Panc1 (cell line): Measurements from ENCODE around the gene PTPMT1. TPM values are rescaled to one million over a fixed set of nuclear protein-coding genes. Genes with fewer than 3 reads are reported as not detected.

Experiments used
- ATAC-seq: fragments of 200-7000 bp; cut with Tn5 transposase; 2 replicates; pipeline ENCODE4 v1.9.1; 2020; ENCODE audit warnings: mild to moderate bottlenecking, moderate library complexity
- BruUV-seq: library from RNA; stranded (reverse); fragments of 400-500 nt; replicated peaks from 2 replicates; lab custom pipeline; 2021; lab: Mats Ljungman, UMichigan
- CTCF ChIA-PET: fragments of 300-600 bp; sonication (Branson Sonifier 250); formaldehyde crosslinking; loops from one replicate; lab custom pipeline; 2022; ENCODE audit warnings: antibody characterized with exemption; lab: Charles Lee
- POLR2A ChIA-PET: fragments of 300-600 bp; sonication (Branson Sonifier 250); formaldehyde crosslinking; loops from one replicate; lab custom pipeline; 2022; ENCODE audit warnings: antibody characterized with exemption; lab: Charles Lee
- DNase-seq: peaks from one replicate; pipeline ENCODE4 v3.0.0-alpha.2; 2010; ENCODE audit warnings: low read depth, low spot score
- H3K27ac ChIP-seq: 2 replicates; pipeline ENCODE4 v1.5.1; 2011; ENCODE audit warnings: mild to moderate bottlenecking, low read length, inconsistent platforms
- H3K27me3 ChIP-seq: fragments of 200-500 bp; sonication (Bioruptor generic); 2 replicates; pipeline ENCODE4 v1.6.0; 2014; ENCODE audit warnings: low read length, inconsistent platforms; ENCODE audit not compliant: control insufficient read depth, insufficient read depth
- H3K36me3 ChIP-seq: fragments of 200-500 bp; sonication (Bioruptor generic); 2 replicates; pipeline ENCODE4 v1.5.1; 2014; ENCODE audit warnings: inconsistent platforms, mild to moderate bottlenecking, low read length, moderate library complexity; ENCODE audit not compliant: control insufficient read depth, insufficient read depth
- H3K4me1 ChIP-seq: 2 replicates; pipeline ENCODE4 v1.5.1; 2011; ENCODE audit warnings: inconsistent platforms, mild to moderate bottlenecking, low read length, moderate library complexity; ENCODE audit not compliant: control insufficient read depth, insufficient read depth
- H3K4me3 ChIP-seq, 2 experiments: 2 replicates each; pipeline ENCODE4 v1.5.1; 2011 to 2012; ENCODE audit warnings: low read depth in 2 of 2, low read length in 2 of 2, mild to moderate bottlenecking in 2 of 2, inconsistent platforms in 1 of 2, moderate library complexity in 1 of 2
- H3K9me3 ChIP-seq: fragments of 200-500 bp; sonication (Bioruptor generic); 2 replicates; pipeline ENCODE4 v1.5.1; 2014; ENCODE audit warnings: low read depth, mild to moderate bottlenecking, inconsistent platforms, low read length, moderate library complexity; ENCODE audit not compliant: control insufficient read depth, insufficient read depth
- CTCF ChIP-seq: fragments of 450-650 bp; IDR thresholded peaks from 2 replicates; pipeline ENCODE4 v1.5.1; 2017; ENCODE audit warnings: mild to moderate bottlenecking
- POLR2AphosphoS5 ChIP-seq: IDR thresholded peaks from 2 replicates; pipeline ENCODE4 v1.6.1; 2012; ENCODE audit warnings: mild to moderate bottlenecking, low read depth, low read length, moderate library complexity
- REST ChIP-seq, 2 experiments: IDR thresholded peaks; 2 replicates each; pipeline ENCODE4 v1.6.1; 2011 to 2012; ENCODE audit warnings: low read depth in 2 of 2, control low read depth in 1 of 2, low read length in 1 of 2, mild to moderate bottlenecking in 1 of 2, moderate library complexity in 1 of 2; ENCODE audit not compliant: insufficient read depth in 1 of 2
- SIN3A ChIP-seq: IDR thresholded peaks from 2 replicates; pipeline ENCODE4 v1.6.1; 2012; ENCODE audit warnings: low read depth, mild to moderate bottlenecking, low read length, moderate library complexity, borderline replicate concordance; ENCODE audit not compliant: insufficient read depth
- TCF7L2 ChIP-seq: IDR thresholded peaks from 2 replicates; pipeline ENCODE4 v1.6.1; 2011; ENCODE audit warnings: mild to moderate bottlenecking, low read depth, low read length, inconsistent platforms
- in situ Hi-C: cut with HindIII; loops from 2 replicates; pipeline ENCODE4 v1.10.0; 2016; ENCODE audit warnings: low sequenced_read_pairs, low pct_unique_long_range_greater_than_20kb
- intact Hi-C: fragments of 100-400 bp; cut with micrococcal nuclease; formaldehyde crosslinking; loops from one replicate; pipeline ENCODE4 v1.10.0; 2022; ENCODE audit not compliant: unreplicated experiment
- total RNA-seq: library from RNA; stranded (reverse); gene quantifications from one replicate; pipeline ENCODE4 v1.2.1, GENCODE V29; 2021; ENCODE audit not compliant: unreplicated experiment

Gene PTPMT1
- total RNA-seq, 1 experiment from 2014 or later, result 81.0 TPM

GRCh38 chr11:47571895-47572294 is 6.5 kb downstream of the PTPMT1 start:
- ChIA-PET POLR2A (no interaction called here), CTCF (interaction anchor here (0.5 kb wide), 1 partner anchor 9 kb away, joined by 3 read pairs; no protein-coding TSS in a partner anchor)
- intact Hi-C loops, result no loop called here
- in situ Hi-C loops, result no loop called here
- TF ChIP-seq TCF7L2 (0 out of 2 replicates have a peak, but pooled peaks have one; percentile 4), POLR2AphosphoS5 (no peak)
- H3K36me3 ChIP-seq, result peaks cover 18% of the 10 kb centered on the region
- H3K9me3 ChIP-seq, result no peaks in the 10 kb centered on the region
- H3K27me3 ChIP-seq, result no peaks in the 10 kb centered on the region
- DNase-seq, result no peak
- no peak overlapping the region for H3K4me3 ChIP-seq
- peaks cover 12% of the 10 kb centered on the region for H3K4me1 ChIP-seq
- BruUV-seq, result TSS peak; percentile 30
- no peak for ATAC-seq
- H3K27ac ChIP-seq, result no peak overlapping the region

- DNase-seq (no peak), ATAC-seq (peak; percentile 43; the same call in 1 of the 2 replicates)
- TSS peak; percentile 45 for BruUV-seq
- Histone ChIP-seq H3K27ac (no peak overlapping the region), H3K9me3 (no peaks in the 10 kb centered on the region), H3K4me1 (peaks cover 21% of the 10 kb centered on the region), H3K4me3 (no peak overlapping the region), H3K27me3 (no peaks in the 10 kb centered on the region), H3K36me3 (peaks cover 18% of the 10 kb centered on the region)
- POLR2A ChIA-PET, result no interaction called here
- intact Hi-C loops, result no loop called here
- TF ChIP-seq REST (IDR thresholded peaks at IDR 0.05; ENCODE audit: insufficient read depth in 1 of 2, low read depth in 2 of 2, low read length in 1 of 2) (no peak), POLR2AphosphoS5 (no peak), TCF7L2 (no peak)
- CTCF ChIA-PET, result no interaction called here
- in situ Hi-C loops, result no loop called here
Measured at GRCh38 chr11:47572715-47573255, 7.4 kb downstream of the PTPMT1 start.

- ATAC-seq (no peak), DNase-seq (no peak)
- ChIA-PET POLR2A (no interaction called here), CTCF (no interaction called here)
- H3K4me3 ChIP-seq, result no peak overlapping the region
- H3K27ac ChIP-seq, result no peak overlapping the region
- in situ Hi-C loops (no loop called here), intact Hi-C loops (no loop called here)
- no peak for TF ChIP-seq POLR2AphosphoS5
- no peak for TF ChIP-seq TCF7L2
- TF ChIP-seq CTCF, result no peak
- no peak for TF ChIP-seq SIN3A
- TF ChIP-seq REST (IDR thresholded peaks at IDR 0.05; ENCODE audit: insufficient read depth in 1 of 2, low read depth in 2 of 2, low read length in 1 of 2), result no peak
- H3K9me3 ChIP-seq, result no peaks in the 10 kb centered on the region
- peaks cover 18% of the 10 kb centered on the region for H3K36me3 ChIP-seq
- H3K27me3 ChIP-seq, result no peaks in the 10 kb centered on the region
- H3K4me1 ChIP-seq, result peaks cover 24% of the 10 kb centered on the region
- BruUV-seq, result no TSS peak
Measured at GRCh38 chr11:47573321-47573720, 7.9 kb downstream of the PTPMT1 start.
